NCI-H2107 (cell line): Measurements from ENCODE around the gene TMED3.
"Not testable (repeated sequence)": the region's sequence is repeated elsewhere in the genome, so short reads cannot be mapped to it uniquely, and the experiment has no call there.

ENCODE experiments used
- DNase-seq: peaks from one replicate; lab custom pipeline; 2025; lab: John Stamatoyannopoulos, UW

TMED3 gene

DNA sequence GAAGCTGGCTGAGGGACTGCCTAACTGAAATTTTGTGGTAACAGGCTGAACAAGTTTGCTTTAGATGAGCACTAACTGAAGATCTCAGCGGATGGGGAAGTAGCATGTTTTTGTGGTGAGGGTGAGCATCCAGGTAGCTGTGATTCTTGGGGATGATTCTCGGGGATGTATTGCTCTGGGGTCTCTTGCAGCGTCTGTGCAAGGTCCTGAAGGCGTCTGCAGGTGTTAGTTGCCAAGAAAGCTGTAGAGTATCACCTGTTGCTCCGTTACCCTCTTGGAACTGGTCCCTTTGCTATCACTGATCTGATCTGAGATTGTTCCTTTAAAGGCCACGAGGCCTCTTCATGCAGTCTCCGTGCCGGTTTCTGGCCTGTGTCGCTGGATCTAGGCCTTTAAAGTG, 6.0 kb downstream of the TMED3 start:
- no peak for DNase-seq

DNA sequence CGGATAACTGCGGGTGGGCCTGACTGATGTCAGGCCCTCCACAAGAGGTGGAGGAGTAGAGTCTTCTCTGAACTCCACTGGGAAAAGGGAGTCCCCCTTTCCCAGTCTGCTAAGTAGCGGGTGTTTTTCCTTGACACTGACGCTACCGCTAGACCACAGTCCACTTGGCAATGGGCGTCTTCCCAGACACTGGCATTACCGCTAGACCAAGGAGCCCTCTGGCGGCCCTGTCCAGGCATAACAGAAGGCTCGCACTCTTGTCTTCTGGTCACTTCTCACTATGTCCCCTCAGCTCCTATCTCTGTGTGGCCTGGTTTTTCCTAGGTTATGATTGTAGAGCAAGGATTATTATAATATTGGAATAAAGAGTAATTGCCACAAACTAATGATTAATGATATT, 9.1 kb downstream of the TMED3 start:
- DNase-seq: not testable (repeated sequence)

DNA sequence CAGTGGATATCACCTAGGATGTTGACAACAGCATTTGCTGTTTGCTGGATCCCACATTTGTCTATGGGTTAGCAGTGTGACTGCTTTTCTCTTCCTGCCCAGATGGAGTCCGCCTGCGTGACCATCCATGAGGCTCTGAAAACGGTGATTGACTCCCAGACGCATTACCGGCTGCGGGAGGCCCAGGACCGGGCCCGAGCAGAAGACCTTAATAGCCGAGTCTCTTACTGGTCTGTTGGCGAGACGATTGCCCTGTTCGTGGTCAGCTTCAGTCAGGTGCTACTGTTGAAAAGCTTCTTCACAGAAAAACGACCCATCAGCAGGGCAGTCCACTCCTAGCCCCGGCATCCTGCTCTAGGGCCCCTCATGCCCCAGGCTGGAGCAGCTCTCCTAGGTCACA, 11.0 kb downstream of the TMED3 start:
- no peak for DNase-seq

DNA sequence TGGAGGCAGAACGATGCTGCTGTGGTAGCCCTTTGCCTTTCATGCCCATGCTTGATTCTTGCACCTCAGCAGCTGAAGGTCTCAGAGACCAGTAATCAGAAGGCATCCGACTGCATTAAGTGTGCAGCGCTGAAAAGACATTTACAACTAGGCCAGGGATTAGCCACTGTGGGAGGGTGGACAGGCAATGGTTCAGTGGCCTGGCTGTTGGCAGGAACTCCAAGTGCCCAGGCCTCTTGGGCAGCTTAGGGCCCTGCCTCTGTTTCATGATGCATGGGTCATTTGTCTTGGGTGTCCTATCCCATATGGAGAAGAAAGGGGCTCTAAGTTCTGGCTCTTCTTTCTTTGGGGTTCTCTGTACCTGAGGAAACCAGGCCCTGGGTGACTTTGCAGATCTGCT, 11.4 kb downstream of the TMED3 start:
- DNase-seq: no peak

DNA sequence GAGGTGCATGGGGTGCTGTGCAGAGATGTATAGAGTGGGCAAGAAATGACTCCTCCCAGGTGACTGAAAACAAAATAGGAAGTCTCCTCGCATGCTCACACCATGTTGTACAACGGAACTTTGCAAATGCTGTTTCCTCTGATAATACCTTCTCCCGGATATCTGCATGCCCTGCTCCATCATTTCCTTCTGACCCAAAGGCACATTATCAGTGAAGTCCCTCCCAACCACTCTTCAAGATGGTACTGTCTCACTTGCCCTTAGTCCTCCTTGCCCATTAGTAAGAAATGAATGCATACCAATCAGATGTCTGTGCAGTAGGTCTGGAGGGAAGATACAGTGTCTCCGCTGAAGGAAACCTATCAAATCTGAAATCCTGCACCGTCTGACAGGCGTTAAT, 12.0 kb downstream of the TMED3 start:
- no peak for DNase-seq

DNA sequence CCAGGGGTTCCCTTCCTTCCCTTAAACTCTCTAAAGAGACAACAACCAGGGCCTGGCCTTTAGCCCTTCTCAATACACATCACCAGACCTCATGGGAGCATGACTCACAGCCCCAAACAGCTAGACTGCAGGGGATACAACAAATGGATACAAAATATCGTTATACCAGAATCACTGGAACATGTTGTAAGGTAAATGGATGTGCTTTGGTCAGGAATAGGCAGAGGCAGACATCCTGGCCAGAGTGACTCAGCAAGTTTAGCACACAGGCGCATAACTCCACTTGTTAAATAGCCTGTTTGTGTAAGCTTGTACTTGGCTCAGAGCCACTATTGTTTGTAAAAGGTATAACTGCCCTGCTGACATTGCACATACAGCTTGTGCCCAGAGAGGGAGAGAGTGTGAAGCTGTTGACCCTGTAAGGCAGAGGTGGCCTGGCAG, 18.3 kb downstream of the TMED3 start:
- no peak for DNase-seq

DNA sequence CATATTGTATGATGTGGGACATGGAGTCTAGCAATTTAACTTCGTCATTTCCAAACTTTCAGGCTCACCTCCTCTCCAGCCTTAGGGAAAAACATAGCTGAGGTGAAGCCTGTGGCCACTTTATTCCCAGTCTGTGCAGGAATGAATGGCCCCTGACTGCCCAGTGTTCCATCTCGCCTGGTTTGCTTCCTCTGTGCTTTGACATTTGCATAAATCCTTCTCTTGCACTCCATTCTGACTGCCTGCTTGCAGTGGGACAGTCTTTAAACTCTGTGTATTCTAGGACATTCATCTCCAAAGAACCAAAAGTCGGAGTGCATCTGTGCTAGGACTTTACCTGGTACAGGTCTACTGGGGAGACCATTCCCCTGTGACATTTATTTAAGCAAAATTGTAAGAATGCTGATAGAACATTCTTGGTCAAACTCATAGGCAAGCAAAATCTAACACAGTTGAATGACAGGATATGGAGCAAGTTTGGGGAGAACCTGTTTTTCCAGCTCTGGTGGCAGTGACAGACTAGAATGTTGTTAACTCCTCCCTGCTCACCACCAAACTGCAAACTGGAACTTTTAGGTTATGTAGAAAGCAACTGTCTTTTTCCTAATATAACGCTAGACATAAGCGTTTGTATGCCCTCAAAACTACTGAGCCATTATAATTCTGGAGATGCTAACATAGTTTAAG, 22.1 kb downstream of the TMED3 start:
- no peak for DNase-seq

DNA sequence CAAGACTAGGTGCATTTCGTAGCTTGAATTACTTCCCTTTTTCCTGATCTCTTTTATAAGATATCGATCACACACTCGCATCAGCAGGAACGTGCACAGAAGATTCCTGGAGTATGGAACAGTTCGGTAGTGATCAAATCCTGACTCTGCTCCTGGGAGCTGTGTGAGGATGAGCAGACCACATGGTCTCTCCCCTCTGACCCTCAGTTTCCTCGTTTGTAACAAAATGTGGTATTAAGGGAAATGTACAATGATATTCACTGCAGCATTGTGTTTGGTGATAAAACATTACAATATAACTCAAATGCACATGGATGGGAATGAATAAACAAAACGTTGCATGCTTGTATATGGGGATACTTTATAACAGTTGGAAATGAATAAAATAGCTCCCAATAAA, 26.7 kb downstream of the TMED3 start:
- DNase-seq: no peak

DNA sequence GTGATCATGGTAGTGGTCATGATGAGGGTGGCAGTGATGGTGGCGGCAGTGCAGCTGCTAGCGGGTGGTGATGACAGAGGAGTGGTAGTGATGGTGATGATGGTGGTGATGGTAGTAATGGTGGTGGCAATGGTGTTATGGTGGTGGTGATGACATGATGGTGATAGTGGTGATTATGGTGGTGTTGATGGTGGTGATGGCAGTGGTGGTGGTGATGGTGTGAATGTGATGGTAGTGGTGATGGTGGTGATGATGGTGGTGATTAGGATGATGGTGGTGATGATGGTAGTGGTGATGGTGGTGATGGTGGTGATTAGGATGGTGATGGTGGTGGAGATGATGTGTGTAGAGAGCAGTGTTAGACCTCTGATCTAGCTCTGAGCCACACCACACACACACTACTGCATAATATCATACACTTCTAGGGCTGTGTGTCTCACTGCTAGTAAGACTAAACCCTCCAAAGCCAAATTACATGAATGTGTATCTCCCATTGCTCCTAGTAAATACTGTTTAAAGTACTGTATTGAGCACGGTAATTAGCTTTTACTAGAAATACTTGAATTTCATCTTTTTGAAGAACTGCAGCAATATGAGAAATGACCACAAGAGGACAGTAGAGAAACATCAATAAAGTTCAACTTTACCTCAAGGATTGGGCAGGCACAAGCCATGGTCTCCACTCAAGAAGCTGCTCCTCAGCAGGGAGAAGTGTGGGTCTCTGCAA, 28.8 kb downstream of the TMED3 start:
- DNase-seq: no peak

DNA sequence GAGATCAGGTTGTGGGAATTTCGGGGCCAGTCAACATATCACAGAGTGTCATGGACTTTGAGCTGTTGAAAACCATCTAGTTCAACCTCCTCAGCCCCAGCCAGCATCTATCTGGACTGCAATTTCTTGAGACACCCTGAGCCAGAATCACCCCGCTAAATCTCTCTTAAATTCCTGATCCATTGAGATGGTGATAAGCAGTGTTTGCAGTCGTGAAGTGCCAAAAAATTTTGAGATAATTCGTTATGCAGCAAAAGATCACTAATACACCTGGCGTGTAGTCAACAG, 29.3 kb downstream of the TMED3 start:
- DNase-seq: no peak

DNA sequence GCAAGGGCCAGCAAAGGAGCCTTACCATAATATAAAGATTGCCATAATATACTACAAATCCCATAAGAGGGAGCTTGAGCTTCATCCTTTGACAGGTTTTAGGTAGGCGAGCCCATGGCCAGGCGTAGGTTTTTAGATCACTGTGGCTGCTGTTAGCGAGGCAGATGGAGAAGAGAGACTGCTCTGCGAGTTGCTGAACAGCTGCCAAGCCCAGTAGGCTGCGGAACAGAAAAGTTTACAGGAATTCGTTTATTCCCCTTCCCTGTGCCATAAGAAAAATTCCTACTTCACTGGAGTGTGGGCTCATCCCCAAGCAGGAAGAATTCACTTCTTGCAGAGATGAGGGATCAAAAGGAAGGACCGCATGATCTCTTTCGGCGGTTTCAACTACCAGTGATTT, 30.5 kb downstream of the TMED3 start:
- DNase-seq: no peak

DNA sequence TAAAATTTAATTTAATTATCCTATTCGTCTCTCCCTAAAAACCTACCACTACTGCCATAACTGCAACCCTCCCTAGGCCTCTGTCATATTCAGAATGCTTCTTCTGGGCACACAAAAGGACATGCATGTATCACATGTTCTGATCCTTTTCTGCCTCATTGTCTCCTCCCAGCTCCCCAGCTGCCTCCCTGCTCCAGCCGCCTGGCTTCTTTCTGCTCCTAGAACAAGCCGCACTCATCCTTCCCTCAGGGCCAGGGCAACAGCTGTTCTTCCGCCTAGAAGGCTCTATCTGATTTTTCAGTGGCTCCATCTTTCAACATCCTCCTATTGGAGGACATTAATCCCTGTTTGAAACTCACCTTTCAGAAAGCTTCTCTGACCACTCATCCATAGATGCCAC, 38.6 kb downstream of the TMED3 start:
- DNase-seq: no peak

DNA sequence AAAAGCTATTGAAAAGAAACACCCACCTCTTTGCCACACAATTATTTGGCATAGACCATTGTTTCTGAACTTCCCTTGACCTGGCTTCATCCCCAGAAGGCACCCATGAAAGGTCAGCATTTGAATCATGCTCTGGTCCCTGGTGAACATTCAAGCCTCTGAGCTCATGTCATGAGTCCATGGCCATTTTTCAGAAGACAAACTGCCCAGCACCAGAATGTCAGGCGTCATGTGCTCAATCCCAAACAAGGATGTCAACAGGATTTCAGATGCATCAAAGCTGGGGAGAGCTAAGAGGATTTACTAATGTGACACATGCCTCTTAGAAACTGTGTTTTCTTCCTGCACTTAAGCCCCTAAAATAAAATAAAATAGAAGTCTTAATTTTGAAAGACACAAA, 41.3 kb downstream of the TMED3 start:
- no peak for DNase-seq

DNA sequence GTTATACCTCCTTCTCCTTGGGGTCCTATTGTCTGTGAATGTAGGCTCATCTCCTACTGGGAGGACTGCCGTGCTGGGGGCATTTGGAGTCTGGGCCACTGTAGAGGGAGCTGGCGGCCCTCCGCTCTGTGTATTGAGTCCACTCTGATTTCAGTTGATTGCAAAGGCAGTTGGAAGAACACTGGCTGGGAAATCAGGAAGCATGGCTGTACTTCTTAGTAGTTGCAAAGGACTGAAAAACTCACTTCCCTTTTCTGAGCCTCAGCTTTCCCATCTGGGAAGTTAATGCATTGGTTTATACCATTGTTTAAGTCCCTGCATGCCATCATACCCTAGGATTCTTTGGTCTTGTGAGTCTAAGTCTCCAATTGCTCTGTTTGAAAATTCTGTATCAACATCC, 46.7 kb downstream of the TMED3 start:
- DNase-seq: no peak

DNA sequence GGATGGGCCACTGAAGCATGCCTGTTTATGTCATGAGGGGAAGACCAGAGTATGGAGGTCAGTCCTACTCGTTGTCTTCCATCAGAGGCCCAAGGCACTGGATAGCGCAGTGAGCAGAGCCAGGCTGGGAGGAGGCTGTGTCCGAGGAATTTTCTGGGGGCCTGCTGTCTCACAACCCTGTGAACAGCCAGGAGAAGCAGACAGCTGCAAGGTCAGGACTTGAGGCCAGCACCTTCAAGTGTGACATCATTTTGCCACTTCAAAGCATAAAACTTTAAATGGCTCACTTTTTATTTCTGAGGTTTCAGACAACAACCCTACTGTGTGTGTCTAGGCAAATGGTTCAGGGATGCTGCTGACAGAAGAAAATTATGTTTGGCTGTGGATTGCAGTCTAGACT, 47.2 kb downstream of the TMED3 start:
- DNase-seq: no peak

DNA sequence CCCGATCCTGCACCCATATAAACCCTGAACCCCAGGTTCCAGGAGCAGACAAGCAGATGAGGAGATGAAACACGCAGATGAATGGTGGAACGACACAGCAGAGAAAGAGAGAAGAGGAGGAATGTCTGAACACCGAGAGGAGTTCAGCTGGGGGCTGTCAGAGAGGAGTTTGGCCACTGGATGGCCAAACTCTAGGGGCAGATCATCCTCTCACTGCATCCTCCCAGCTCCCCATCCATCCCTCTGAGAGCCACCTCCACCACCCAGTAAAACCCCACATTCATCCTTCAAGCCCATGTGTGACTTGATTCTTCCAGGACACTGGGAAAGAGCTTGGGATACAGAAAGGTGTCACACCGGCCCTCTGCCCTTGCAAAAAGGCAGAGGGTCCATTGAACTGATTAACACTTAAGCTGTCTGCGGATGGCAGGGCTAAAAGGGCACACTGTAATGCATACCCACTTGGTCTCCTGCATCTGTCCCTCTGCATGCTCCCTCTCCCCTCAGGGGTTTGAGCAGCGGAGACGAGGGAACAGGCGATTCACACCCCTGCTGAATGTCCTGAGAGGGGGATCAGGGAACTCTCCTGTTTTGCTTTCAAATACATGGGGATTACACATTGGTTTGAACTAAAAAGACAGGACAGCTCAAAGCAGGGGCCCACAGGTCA, 53.8 kb downstream of the TMED3 start:
- DNase-seq: no peak

DNA sequence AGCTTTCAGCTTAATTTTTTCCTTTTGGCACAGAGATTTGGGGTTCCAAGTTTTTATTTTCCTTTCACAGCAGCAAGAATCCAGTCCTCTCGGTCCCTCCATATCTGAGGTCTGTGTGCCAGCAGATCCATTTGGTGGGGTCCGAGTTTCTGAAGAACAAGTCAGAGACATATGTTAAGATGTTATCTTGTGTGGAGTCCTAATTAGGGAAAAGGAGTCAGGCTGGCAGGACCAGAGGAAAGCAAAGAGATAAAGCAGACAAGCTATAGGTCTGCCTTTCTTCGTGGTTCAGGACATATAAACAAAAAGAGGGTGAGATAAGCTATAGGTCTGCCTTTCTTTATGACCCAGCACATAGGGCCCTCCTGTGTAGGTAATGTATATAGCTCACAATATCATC, 54.9 kb downstream of the TMED3 start:
- no peak for DNase-seq

DNA sequence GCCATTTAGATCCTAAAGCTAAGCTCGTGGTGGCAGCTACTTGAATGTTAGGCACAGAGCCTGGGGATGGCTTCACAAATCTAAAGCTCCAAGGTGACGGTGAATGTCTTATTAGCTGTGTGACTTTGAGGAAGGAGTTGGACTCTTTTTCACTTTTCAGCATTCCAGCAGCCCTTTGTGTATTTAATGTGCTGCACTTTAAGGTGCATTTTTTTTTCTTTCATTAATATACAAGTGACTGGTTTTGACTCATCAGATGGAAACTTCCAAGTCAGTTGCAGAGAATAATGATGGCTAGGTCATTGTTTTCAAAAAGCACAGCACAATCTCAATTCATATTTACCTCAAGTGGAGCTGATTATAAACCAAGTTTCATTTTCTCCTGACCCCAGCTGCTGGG, 55.8 kb downstream of the TMED3 start:
- DNase-seq: no peak

DNA sequence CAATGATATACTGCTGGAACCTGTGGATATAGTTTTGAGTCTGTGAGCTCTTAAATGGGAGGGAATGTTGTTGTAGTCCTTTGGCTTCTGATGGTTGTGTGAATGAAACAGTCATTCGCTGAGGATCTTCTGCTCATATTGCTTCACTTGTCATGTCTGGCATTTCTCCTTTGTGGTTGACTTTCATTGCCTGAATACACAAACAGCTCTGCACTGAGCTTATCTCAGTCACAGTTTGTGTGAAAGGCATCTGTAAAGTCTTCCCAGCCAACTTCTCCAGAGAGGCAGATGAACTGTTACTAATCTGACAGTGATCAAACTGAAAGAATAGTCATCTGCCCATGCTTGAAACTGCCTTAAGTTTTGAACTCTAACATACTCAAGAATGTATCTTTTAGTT, 59.8 kb downstream of the TMED3 start:
- no peak for DNase-seq

DNA sequence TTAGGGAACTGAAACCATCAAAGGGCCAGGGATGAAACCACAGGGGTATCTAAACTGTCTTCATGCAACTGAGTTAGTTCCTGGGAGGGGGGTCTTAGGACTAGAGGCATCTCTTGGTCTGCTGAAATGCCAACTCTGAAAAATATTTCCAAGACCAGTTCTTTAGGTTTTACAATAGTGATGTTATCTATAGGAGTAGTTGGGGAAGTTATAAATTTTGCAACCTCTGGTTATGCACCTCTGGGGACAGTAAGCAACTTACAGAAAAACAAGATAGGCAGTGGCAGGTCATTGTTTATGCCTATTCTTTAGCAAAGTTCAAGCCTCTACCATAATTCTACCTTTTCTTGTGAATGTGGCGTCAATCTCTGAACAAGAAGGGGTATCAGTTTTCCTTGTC, 60.7 kb downstream of the TMED3 start:
- no peak for DNase-seq

DNA sequence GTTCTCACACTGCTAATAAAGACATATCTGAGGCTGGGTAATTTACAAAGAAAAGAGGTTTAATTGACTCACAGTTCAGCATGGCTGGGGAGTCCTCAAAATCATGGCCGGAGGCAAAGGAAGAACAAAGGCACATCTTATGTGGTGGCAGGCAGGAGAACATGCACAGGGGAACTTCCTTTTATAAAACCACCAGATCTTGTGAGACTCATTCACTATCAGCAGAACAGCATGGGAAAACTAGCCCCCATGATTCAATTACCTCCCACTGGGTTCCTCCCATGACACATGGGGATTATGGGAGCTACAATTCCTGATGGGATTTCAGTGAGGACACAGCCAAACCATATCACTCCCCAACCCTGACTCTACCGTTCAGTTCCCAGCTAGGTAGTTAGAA, 61.5 kb downstream of the TMED3 start:
- no peak for DNase-seq
